GM12878 (cell line): ENCODE data around the gene PNISR. TPM values are rescaled to one million over a fixed set of nuclear protein-coding genes. Genes with fewer than 3 reads are reported as not detected.

Experiments
- ATAC-seq: fragments of 200-7000 bp; cut with Tn5 transposase; 3 replicates; pipeline ENCODE4 v1.9.1; 2020; ENCODE audit warnings: mild to moderate bottlenecking, moderate library complexity
- BruUV-seq: library from RNA; stranded (reverse); fragments of 400-500 nt; replicated peaks from 2 replicates; lab custom pipeline; 2021; lab: Mats Ljungman, UMichigan
- CTCF ChIA-PET: fragments of 300-600 bp; sonication (Branson Sonifier 250); formaldehyde crosslinking; extraction: SDS; loops from one replicate; lab custom pipeline; 2021; ENCODE audit warnings: inconsistent platforms; lab: Yijun Ruan, JAX
- POLR2A ChIA-PET: fragments of 350-600 bp; formaldehyde crosslinking; extraction: SDS; loops from one replicate; lab custom pipeline; 2021; ENCODE audit warnings: inconsistent platforms; lab: Charles Lee
- RAD21 ChIA-PET: fragments of 300-600 bp; sonication (Branson Sonifier 250); formaldehyde crosslinking; loops from one replicate; lab custom pipeline; 2023; ENCODE audit warnings: antibody characterized with exemption; ENCODE audit not compliant: unreplicated experiment; lab: Charles Lee
- SMC1A ChIA-PET: fragments of 300-600 bp; sonication (Branson Sonifier 250); formaldehyde crosslinking; loops from one replicate; lab custom pipeline; 2023; ENCODE audit not compliant: unreplicated experiment, uncharacterized antibody; lab: Charles Lee
- DNase-seq: peaks from one replicate; pipeline ENCODE4 v3.0.0-alpha.2; 2011; ENCODE audit warnings: low read depth, low spot score
- FAIRE-seq: peaks from 3 replicates; lab custom pipeline; 2011; peaks lifted over from hg19 to GRCh38; lab: Jason Lieb, UNC
- H2AFZ ChIP-seq: 2 replicates; pipeline ENCODE4 v1.6.0; 2011; ENCODE audit warnings: low read depth, low read length, control low read depth; ENCODE audit not compliant: control insufficient read depth
- H3K27ac ChIP-seq: 2 replicates; pipeline ENCODE4 v1.5.1; 2011; ENCODE audit warnings: control low read depth; ENCODE audit not compliant: control insufficient read depth, insufficient read depth
- H3K27me3 ChIP-seq, 2 experiments: replicated peaks in 1 of 2; 2 replicates each; pipeline versions ENCODE4 v1.6.0 to v1.6.1; 2011; ENCODE audit warnings: low read length in 1 of 2; ENCODE audit not compliant: control insufficient read depth in 2 of 2, insufficient read depth in 2 of 2
- H3K36me3 ChIP-seq, 2 experiments: 2 replicates each; pipeline ENCODE4 v1.5.1; 2011; ENCODE audit warnings: low read length in 1 of 2; ENCODE audit not compliant: control insufficient read depth in 2 of 2, insufficient read depth in 2 of 2
- H3K4me1 ChIP-seq: 2 replicates; pipeline ENCODE4 v1.6.1; 2011; ENCODE audit warnings: mild to moderate bottlenecking, low read length, moderate library complexity, mixed read lengths; ENCODE audit not compliant: control insufficient read depth, insufficient read depth
- H3K4me2 ChIP-seq: 2 replicates; pipeline ENCODE4 v1.6.0; 2011; ENCODE audit warnings: control low read depth; ENCODE audit not compliant: control insufficient read depth, insufficient read depth
- H3K4me3 ChIP-seq: fragments of 200-600 bp; sonication (generic); 2 replicates; pipeline ENCODE4 v1.5.1; 2016
- H3K79me2 ChIP-seq: 2 replicates; pipeline ENCODE4 v1.6.0; 2011; ENCODE audit warnings: low read length; ENCODE audit not compliant: control insufficient read depth, insufficient read depth
- H3K9ac ChIP-seq: 2 replicates; pipeline ENCODE4 v1.8.0; 2011; ENCODE audit warnings: low read length, control low read depth, mixed read lengths; ENCODE audit not compliant: control insufficient read depth, insufficient read depth
- H3K9me3 ChIP-seq: replicated peaks from 3 replicates; pipeline ENCODE4 v1.5.1; 2011; ENCODE audit warnings: mild to moderate bottlenecking, low read length; ENCODE audit not compliant: control insufficient read depth, insufficient read depth
- H4K20me1 ChIP-seq: 2 replicates; pipeline ENCODE4 v1.6.0; 2011; ENCODE audit not compliant: control insufficient read depth, insufficient read depth
- BCLAF1 ChIP-seq: fragments of 450-650 bp; IDR thresholded peaks from 2 replicates; pipeline ENCODE4 v1.6.1; 2017; ENCODE audit warnings: antibody characterized with exemption, mild to moderate bottlenecking, moderate library complexity
- DPF2 ChIP-seq: fragments of 450-650 bp; IDR thresholded peaks from 2 replicates; pipeline ENCODE4 v1.6.1; 2017; ENCODE audit warnings: mild to moderate bottlenecking
- EGR1 ChIP-seq, 2 experiments: IDR thresholded peaks; 1 replicate in 1 of 2; 2 replicates in 1 of 2; pipeline ENCODE4 v1.6.1; 2011 to 2012; ENCODE audit warnings: low read depth in 2 of 2, low read length in 2 of 2, borderline replicate concordance in 1 of 2, mild to moderate bottlenecking in 1 of 2, moderate library complexity in 1 of 2
- FOS ChIP-seq: IDR thresholded peaks from 3 replicates; pipeline ENCODE4 v1.6.1; 2011; ENCODE audit warnings: borderline replicate concordance; ENCODE audit not compliant: insufficient read length; ENCODE audit errors: extremely low read depth
- IRF5 ChIP-seq: fragments of 450-650 bp; IDR thresholded peaks from 2 replicates; pipeline ENCODE4 v1.6.1; 2017; ENCODE audit warnings: borderline replicate concordance
- MLLT1 ChIP-seq: fragments of 450-650 bp; IDR thresholded peaks from 2 replicates; pipeline ENCODE4 v1.6.1; 2016; ENCODE audit warnings: mild to moderate bottlenecking
- MTA2 ChIP-seq: fragments of 450-650 bp; IDR thresholded peaks from 2 replicates; pipeline ENCODE4 v1.6.1; 2016; ENCODE audit warnings: low read depth, mild to moderate bottlenecking, moderate library complexity
- MYC ChIP-seq: IDR thresholded peaks from 2 replicates; pipeline ENCODE4 v1.6.1; 2011; ENCODE audit warnings: mild to moderate bottlenecking, low read length, moderate library complexity, inconsistent platforms; ENCODE audit not compliant: insufficient read depth, insufficient replicate concordance, insufficient read length, severe bottlenecking
- NBN ChIP-seq: fragments of 450-650 bp; IDR thresholded peaks from 2 replicates; pipeline ENCODE4 v1.6.1; 2016
- POU2F2 ChIP-seq: IDR thresholded peaks from 3 replicates; pipeline ENCODE4 v1.6.1; 2011; ENCODE audit warnings: low read depth, mild to moderate bottlenecking, low read length, borderline replicate concordance
- TCF3 ChIP-seq: IDR thresholded peaks from 2 replicates; pipeline ENCODE4 v1.6.1; 2012; ENCODE audit warnings: low read depth, mild to moderate bottlenecking, low read length, borderline replicate concordance; ENCODE audit not compliant: insufficient read depth
- in situ Hi-C: fragments of 300-500 bp; cut with MboI; formaldehyde crosslinking; loops from 9 replicates; pipeline ENCODE4 v1.14.3; 2018; ENCODE audit warnings: mixed read lengths
- intact Hi-C: fragments of 100-400 bp; cut with micrococcal nuclease; formaldehyde crosslinking; loops from one replicate; pipeline ENCODE4 v1.14.2; 2022; ENCODE audit not compliant: unreplicated experiment
- polyA plus RNA-seq, 11 experiments: library from polyadenylated mRNA; depleted of rRNA in 4 of 11; unstranded in 6 of 11; stranded (reverse) in 5 of 11; fragments of >200 nt; fragmentation: Nextera tagmentation in 4 of 11; fragmentation: Illumina TruSeq in 1 of 11; extraction: Ambion mirVana in 4 of 11; extraction: Trizol in 1 of 11; gene quantifications; 1 replicate in 1 of 11; 2 replicates in 10 of 11; pipeline versions ENCODE4 v1.2.1 to v1.2.3, GENCODE V29; 2011 to 2016; ENCODE audit warnings: inconsistent platforms in 2 of 11, missing spikeins in 2 of 11, low read depth in 1 of 11
- total RNA-seq, 4 experiments: library from RNA; depleted of rRNA in 3 of 4; stranded (reverse); fragments of >200 nt in 3 of 4; fragmentation: Illumina TruSeq in 1 of 4; extraction: Trizol in 1 of 4; gene quantifications; 2 replicates each; pipeline versions ENCODE4 v1.2.1 to v1.2.3, GENCODE V29; 2013 to 2021

PNISR gene
- total and polyA plus RNA-seq, 10 of the 15 experiments (the other 5 are each of a cell fraction or from before 2014, with no cell fraction given): 79.1 to 180 (median 105) TPM

GRCh38 chr6:99409672-99410071 lies 15.4 kb downstream of the PNISR start:
- intact Hi-C loops: no loop called here
- Histone ChIP-seq H3K9ac (no peak overlapping the region), H3K9me3 (no peaks in the 10 kb centered on the region), H3K79me2 (peaks cover 23% of the 10 kb centered on the region), H3K27ac (no peak overlapping the region), H2AFZ (no peak overlapping the region), H3K4me2 (no peak overlapping the region), H3K36me3 (peaks cover 3 to 40% of the 10 kb centered on the region in 2 experiments; a peak in 3 of 4 replicates), H4K20me1 (no peaks in the 10 kb centered on the region), H3K4me3 (no peak overlapping the region), H3K4me1 (no peaks in the 10 kb centered on the region), H3K27me3 (no peaks in the 10 kb centered on the region)
- ChIA-PET SMC1A (interaction anchor here (0.8 to 1.5 kb wide), 3 partner anchors 9 to 14 kb away, joined by 3 to 5 read pairs (median 5); no protein-coding TSS in a partner anchor), POLR2A (interaction anchor here (1.2 kb wide), 1 partner anchor 15 kb away, joined by 3 read pairs; no protein-coding TSS in a partner anchor), RAD21 (no interaction called here), CTCF (no interaction called here)
- DNase-seq: no peak
- BruUV-seq: no TSS peak
- ATAC-seq: no peak
- TF ChIP-seq EGR1 (IDR thresholded peaks at IDR 0.05; ENCODE audit: borderline replicate concordance in 1 of 2, low read depth in 2 of 2, low read length in 2 of 2) (no peak), BCLAF1 (no peak), POU2F2 (no peak), MYC (no peak), MTA2 (no peak), IRF5 (no peak), NBN (no peak), MLLT1 (no peak), DPF2 (no peak), FOS (no peak), TCF3 (no peak)
- no peak for FAIRE-seq
- in situ Hi-C loops: no loop called here
